GM18526 (cell line): Measurements from ENCODE around the gene IDI2.

Experiments
- POLR2A ChIP-seq: IDR thresholded peaks from 3 replicates; pipeline ENCODE4 v1.6.1; 2011; ENCODE audit not compliant: insufficient read length; ENCODE audit errors: extremely low read depth

The IDI2 gene

GRCh38 chr10:1024103-1024502 is 1.6 kb downstream of the IDI2 start:
- TF ChIP-seq POLR2A, result no peak

GRCh38 chr10:1022413-1022812 is 3.2 kb downstream of the IDI2 start:
- no peak for TF ChIP-seq POLR2A

- no peak for TF ChIP-seq POLR2A
Observed at GRCh38 chr10:1020958-1021357, 4.7 kb downstream of the IDI2 start.

- no peak for TF ChIP-seq POLR2A
Observed at GRCh38 chr10:1020460-1020859, 5.2 kb downstream of the IDI2 start.

GRCh38 chr10:1019362-1019761 is 6.3 kb downstream of the IDI2 start:
- TF ChIP-seq POLR2A, result no peak

- no peak for TF ChIP-seq POLR2A
Observed at GRCh38 chr10:1015688-1016087, 10.0 kb downstream of the IDI2 start.

GRCh38 chr10:1011696-1012095 is 14.0 kb downstream of the IDI2 start:
- TF ChIP-seq POLR2A, result no peak

GRCh38 chr10:1010703-1011102 is 15.0 kb downstream of the IDI2 start:
- no peak for TF ChIP-seq POLR2A

- TF ChIP-seq POLR2A, result no peak
Observed at GRCh38 chr10:1009071-1009494, 16.6 kb downstream of the IDI2 start.

- TF ChIP-seq POLR2A, result no peak
Observed at GRCh38 chr10:1007583-1007982, 18.1 kb downstream of the IDI2 start.

- no peak for TF ChIP-seq POLR2A
Observed at GRCh38 chr10:1006573-1006972, 19.1 kb downstream of the IDI2 start.

GRCh38 chr10:1003884-1004670 is 21.6 kb downstream of the IDI2 start:
- TF ChIP-seq POLR2A, result no peak

- no peak for TF ChIP-seq POLR2A
Observed at GRCh38 chr10:1002425-1003006, 23.1 kb downstream of the IDI2 start.

GRCh38 chr10:997266-998022 is 28.2 kb downstream of the IDI2 start:
- TF ChIP-seq POLR2A, result no peak

- TF ChIP-seq POLR2A, result no peak
Observed at GRCh38 chr10:996031-996430, 29.6 kb downstream of the IDI2 start.

- TF ChIP-seq POLR2A, result no peak
Observed at GRCh38 chr10:995559-995926, 30.1 kb downstream of the IDI2 start.
